ENCODE results near the gene RYR3.

DNA sequence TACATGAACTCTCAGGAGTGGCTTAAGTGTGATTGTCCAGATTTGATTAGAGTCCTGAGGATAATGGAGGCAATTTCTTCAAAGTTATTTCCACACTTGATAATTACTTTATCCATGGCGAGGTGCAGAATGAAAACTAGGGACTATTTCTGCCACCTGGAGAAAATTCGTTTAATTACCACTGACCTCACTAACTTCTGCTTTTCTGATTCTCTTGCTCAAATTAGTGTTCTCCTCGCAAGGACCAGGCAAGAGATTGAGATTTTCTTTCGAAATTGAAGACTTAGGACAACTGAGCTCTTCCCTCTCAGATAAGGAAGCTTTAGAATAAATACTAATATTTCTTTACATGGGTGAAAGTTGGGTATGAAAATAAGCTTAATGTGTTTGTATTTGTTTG lies 135.2 kb downstream of the RYR3 start:
- TF ChIP-seq, protein P1, sequence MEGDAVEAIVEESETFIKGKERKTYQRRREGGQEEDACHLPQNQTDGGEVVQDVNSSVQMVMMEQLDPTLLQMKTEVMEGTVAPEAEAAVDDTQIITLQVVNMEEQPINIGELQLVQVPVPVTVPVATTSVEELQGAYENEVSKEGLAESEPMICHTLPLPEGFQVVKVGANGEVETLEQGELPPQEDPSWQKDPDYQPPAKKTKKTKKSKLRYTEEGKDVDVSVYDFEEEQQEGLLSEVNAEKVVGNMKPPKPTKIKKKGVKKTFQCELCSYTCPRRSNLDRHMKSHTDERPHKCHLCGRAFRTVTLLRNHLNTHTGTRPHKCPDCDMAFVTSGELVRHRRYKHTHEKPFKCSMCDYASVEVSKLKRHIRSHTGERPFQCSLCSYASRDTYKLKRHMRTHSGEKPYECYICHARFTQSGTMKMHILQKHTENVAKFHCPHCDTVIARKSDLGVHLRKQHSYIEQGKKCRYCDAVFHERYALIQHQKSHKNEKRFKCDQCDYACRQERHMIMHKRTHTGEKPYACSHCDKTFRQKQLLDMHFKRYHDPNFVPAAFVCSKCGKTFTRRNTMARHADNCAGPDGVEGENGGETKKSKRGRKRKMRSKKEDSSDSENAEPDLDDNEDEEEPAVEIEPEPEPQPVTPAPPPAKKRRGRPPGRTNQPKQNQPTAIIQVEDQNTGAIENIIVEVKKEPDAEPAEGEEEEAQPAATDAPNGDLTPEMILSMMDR (IDR thresholded peaks at IDR 0.05; ENCODE audit: insufficient read depth, low read length, poor library complexity, severe bottlenecking) = no peak
- TF ChIP-seq EZH2phosphoT487 (conservative IDR thresholded peaks at IDR 0.05; ENCODE audit: low read length) = no peak

Measured in SU-DHL-6 (cell line).